Liver (tissue), 3 donors: ENCODE data around the gene MAGED1.

Experiments
- ATF3 ChIP-seq: IDR thresholded peaks from 2 replicates; pipeline ENCODE4 v1.6.1; 2016; ENCODE audit warnings: antibody characterized with exemption
- CTCF ChIP-seq: fragments of 150-350 bp; IDR thresholded peaks from 2 replicates; pipeline ENCODE4 v1.5.1; 2017; ENCODE audit warnings: improper control_type of control experiment, low read depth, low read length; ENCODE audit not compliant: missing input control
- EGR1 ChIP-seq, 2 donors: IDR thresholded peaks; 2 replicates each; pipeline ENCODE4 v1.6.1; 2016 to 2018; ENCODE audit warnings: antibody characterized with exemption in 2 of 2, low read depth in 2 of 2
- GABPA ChIP-seq, 2 donors: IDR thresholded peaks in 1 of 2; conservative IDR thresholded peaks in 1 of 2; 2 replicates each; pipeline ENCODE4 v1.6.1; 2016; ENCODE audit warnings: antibody characterized with exemption in 2 of 2, mild to moderate bottlenecking in 1 of 2, moderate library complexity in 1 of 2
- HNF4G ChIP-seq: IDR thresholded peaks from 2 replicates; pipeline ENCODE4 v1.6.1; 2016; ENCODE audit warnings: antibody characterized with exemption
- JUND ChIP-seq, 2 donors: IDR thresholded peaks; 2 replicates each; pipeline ENCODE4 v1.6.1; 2016; ENCODE audit warnings: antibody characterized with exemption in 2 of 2
- NR2F2 ChIP-seq: IDR thresholded peaks from 2 replicates; pipeline ENCODE4 v1.6.1; 2016; ENCODE audit warnings: antibody characterized with exemption
- RAD21 ChIP-seq, 2 donors: IDR thresholded peaks; 2 replicates each; pipeline ENCODE4 v1.6.1; 2016; ENCODE audit warnings: antibody characterized with exemption in 2 of 2, mild to moderate bottlenecking in 2 of 2
- TAF1 ChIP-seq: conservative IDR thresholded peaks from 2 replicates; pipeline ENCODE4 v1.6.1; 2016; ENCODE audit warnings: antibody characterized with exemption, mild to moderate bottlenecking
- YY1 ChIP-seq: IDR thresholded peaks from 2 replicates; pipeline ENCODE4 v1.6.1; 2016; ENCODE audit warnings: antibody characterized with exemption, mild to moderate bottlenecking
- donor health status: healthy.
- donor health status: healthy.

- TF ChIP-seq CTCF: no peak
- TF ChIP-seq ATF3: no peak
- no peak for TF ChIP-seq JUND (IDR thresholded peaks at IDR 0.05)
- no peak for TF ChIP-seq EGR1 (IDR thresholded peaks at IDR 0.05; ENCODE audit: low read depth in 2 of 2)
- no peak for TF ChIP-seq GABPA (IDR thresholded peaks at IDR 0.05 in 1 of 2, conservative IDR thresholded peaks at IDR 0.05 in 1 of 2)
- TF ChIP-seq NR2F2: no peak
- TF ChIP-seq HNF4G: no peak
- TF ChIP-seq TAF1: no peak
- no peak for TF ChIP-seq YY1
- TF ChIP-seq RAD21 (IDR thresholded peaks at IDR 0.05): no peak
Measured at GRCh38 chrX:51922561-51922960, 29.1 kb downstream of the MAGED1 start.
